NCI-H510A treated with DMSO at 0.1 percent for 48 hours (cell line): ENCODE results near the gene KCTD1.

Experiments used
- DNase-seq: peaks from one replicate; lab custom pipeline; 2025; lab: John Stamatoyannopoulos, UW

KCTD1 gene

DNA sequence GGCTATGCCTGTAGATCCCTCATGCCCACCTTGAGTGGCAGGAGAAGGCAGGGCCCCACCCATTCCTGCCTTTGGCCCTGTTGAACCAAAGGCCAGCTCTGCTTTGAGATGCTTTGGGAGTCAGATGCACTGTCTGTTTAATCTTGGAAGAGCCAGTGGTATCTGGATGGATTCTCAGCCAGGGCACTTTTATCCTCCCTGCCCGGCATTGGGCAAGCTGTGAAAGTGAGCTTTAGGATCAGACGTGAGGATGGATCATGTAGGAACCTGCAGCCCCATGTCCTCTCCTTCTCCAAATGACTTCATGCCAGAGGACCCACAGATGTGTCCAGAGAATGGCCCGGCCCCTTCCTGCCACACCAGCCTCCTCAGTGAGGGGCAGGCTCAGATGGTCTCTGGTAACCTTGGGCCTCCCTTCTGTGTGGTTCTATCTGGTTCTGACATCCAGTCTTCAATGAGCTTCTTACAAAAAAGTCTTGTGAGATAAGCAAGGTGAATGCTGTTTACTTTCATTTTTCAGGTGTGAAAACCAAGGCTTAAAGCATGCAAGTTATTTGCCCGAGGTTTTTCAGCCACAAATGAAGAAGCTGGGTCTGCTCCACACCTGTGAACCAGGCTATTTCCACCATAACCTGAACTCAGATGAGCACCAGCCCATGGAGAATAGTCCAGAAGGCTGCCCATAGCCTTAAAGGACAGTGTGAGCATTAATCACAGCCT, 123.8 kb downstream of the KCTD1 start:
- no peak for DNase-seq

DNA sequence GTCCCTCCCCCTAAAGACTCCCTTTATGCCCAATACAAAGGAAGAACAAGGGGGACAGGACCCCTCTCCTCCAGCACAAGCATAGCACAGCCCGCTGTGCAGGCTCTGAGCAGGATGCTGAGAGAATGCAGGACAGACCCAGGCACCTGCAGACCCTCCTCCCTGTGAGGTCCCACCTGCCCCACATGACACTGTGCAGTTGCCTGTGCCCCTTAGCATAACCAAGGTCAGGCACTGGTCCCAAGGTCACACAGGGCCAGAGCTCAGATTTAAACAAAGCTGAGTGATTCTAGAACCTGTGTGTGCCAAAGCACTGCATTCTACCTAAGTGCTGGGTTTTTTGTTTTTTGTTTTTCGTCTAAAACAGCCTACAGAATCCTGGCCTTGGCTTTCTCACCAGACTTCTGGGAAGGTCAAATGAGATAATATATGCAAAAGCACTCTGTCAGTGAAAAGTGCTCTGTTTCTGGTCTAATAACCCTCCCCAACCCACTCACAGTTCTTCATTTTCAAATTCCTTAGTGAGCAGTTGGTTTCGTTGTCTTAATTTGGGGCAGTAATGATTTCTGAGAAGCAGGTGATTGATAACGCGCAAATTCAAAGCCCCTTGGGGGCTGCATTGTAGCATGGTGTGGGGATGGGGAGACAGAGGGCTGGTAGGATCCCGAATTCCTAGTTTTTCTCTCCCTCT, 125.7 kb downstream of the KCTD1 start:
- DNase-seq: no peak

DNA sequence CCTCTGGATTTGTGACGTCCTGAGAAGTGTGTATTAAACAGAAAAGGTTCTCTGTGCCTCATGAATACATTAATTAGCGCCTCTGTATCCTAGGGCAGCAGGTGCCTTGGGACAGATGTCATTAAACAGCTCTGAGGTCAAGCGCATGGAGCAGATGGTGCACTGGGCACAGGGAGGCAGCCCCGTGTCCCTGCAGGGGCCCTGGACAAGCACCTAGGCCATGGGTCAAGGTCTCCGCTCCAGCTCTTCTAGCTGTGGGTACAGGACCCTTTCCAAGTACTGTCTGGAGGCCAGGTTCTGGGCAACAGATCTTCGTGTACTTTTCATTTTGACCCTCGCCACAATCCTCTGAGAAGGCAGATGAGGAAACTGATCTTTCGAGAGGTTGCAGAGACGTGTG, 126.4 kb downstream of the KCTD1 start:
- no peak for DNase-seq

- no peak for DNase-seq
Measured at GRCh38 chr18:26421503-26421902, 126.8 kb downstream of the KCTD1 start.

DNA sequence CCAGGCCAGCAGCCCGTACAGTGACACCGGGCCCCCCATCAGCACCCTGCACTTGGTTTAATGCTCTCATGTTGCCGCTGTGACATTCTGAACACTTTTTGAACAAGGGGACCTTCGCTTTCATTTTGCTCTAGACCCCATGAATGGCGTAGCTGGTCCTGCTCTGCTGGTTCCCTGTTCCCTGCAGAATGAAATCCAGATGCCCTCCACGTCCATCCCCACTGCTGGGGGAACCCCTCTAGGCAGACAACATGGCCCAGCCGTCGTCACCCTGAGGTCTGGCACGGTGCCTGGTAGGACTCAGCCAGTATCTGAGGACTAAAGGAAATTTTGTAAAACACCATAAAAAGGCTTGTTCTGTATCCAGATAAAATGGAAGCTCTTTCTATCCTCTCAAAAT, 128.6 kb downstream of the KCTD1 start:
- DNase-seq: no peak

DNA sequence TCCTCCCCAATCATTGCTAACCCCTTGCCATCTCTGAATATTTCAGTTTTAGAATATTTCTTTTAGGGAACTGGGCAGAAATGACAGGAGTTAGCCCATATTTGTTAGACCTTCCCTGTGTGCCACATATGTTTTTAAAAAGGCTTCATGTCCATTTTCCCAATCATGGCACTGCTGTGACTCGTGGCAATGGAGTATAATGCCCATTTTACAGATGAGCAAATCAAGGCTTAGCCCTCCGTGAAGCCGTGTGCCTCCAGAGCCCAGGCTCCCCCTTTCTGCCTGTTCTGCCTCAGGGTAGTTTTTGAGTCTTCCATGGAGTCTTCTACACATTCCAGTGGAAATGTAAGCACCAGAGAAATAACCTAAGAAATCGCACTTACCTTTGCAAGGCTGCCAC, 130.1 kb downstream of the KCTD1 start:
- no peak for DNase-seq

DNA sequence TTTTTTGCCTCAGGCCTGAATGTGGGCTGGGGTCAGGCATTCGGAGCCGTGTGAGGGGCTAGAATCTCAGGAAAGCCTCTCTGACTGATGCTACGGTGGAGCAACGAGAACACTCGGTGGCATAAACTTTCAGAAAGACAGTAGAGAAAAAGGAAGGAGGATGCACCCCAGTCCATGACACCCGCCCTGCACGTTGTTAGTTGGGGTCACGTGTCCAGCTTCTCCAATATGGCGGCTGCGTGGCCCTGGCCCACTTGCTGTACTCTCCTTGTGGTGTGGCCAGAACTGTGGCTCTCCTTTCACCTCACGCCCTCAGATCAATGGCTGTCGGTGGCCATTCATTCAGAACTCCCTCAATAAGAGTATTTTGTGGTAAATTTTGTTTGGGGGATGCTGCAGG, 131.2 kb downstream of the KCTD1 start:
- DNase-seq: no peak

DNA sequence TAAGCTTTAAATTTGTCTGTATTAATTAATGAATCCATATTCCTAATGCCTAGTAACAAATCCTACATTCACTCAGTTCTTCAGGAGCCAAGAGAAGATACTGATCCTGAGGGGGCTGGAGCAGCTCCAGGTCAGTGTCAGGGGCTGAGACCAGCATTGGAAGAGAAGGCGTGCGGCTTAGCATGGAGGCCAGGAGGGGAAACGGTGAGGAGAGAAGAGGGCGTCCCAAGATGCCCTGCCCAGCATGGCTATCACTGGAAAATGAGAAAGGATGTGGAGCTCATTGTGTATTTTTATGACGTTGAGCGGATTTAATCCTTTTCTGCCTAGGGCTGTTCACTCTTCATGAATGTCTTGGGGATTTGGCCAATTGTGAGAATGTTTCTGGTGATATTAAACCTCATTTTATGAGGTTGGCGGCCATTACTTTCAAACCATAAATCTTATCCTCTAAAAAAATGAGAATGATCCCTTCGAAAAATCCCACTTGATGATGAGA, 131.7 kb downstream of the KCTD1 start:
- no peak for DNase-seq

GRCh38 chr18:26415631-26416030, 132.7 kb downstream of the KCTD1 start:
- DNase-seq: no peak

GRCh38 chr18:26414901-26415440, 133.4 kb downstream of the KCTD1 start:
- no peak for DNase-seq

DNA sequence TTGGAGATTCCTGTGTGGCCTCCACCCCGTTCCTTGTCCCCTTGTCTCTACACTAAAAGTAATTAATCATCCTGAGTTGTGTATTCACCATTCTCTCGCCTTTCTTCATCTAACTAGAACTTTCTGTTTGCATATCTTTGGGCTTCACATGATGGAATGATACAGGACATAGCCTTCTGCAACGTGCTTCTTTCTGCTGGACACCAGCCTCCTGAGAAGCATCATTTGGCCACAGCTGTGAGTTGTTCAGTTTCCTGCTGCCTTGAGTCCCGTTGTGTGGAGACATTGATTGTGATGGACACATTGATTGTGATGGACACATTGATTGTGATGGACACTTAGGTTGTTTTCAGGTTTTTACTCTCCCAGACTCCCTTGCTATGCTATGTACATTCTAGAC, 139.3 kb downstream of the KCTD1 start:
- DNase-seq: no peak

DNA sequence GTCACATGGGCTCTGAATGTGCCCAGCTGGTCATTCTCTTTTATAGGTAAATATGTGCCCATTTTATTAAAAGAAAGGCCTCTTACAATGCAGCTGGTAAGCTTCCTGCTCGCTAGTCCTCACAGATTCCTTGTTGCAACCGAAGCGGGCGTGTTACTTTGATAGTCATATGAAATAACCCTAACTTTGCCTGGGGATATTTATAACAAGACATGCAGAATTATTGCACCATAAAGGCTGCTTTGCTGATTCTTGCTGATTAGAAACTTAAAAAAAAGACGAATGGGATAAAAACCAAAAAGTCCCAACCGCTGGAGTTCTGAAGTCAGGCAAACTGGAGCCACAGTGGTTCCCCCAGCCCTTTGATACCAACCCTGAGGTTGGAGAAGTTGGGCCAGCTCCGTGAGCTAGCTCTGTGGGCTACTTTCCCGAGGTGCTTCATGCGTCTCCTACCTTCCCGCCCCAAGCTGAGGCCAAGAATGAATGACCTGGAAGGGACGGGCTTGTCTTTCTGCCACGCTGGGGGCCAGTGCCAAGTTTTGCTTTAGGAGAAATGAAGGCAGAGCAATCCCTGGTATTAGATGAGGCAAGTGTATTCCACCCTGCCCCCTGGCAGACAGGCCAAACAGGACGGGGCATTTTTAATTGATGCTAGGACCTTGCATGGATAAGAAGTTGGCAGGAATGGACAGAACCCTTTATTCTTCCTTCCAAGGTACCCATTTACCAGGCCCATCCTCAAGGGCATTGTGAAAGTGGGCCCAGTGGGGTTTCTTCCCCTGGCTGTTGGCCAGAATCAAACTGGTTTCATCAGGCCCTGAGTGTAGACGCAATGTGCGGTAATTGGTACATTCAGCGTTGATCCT, 140.4 kb downstream of the KCTD1 start:
- DNase-seq: no peak

DNA sequence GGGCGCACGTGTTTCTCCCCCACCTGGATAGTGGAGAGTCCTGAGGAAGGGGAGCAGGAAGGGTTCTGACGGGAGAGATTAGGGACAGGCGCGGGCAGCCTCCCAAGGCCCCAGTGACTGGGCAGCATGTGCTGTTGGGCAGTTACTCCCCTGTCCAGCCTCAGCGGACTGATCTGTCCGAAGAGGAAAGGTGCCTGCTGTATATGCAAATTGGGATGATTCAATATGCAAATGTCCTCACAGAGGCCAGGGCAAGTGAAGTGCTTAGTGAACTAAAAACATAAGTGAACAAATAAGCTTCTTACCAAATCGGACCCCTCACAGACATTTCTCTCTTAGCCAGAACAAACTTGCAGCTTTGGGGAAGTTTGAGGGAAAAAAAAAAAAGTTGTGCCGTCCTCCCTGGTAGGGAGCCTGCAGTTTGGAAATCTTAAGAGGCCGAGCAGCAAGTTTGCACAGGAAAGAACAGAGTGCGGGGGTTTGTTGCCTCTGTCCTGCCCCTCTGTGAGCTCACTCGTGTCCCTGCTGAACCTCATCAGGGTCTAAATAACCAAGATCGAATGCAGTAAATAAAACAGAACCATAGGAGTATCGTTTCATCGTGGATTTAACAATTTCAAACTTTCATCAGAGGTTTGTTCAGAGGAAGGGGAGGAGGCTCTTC, 141.4 kb downstream of the KCTD1 start:
- DNase-seq: no peak

- no peak for DNase-seq
Measured at GRCh38 chr18:26406324-26406723, 142.0 kb downstream of the KCTD1 start.

DNA sequence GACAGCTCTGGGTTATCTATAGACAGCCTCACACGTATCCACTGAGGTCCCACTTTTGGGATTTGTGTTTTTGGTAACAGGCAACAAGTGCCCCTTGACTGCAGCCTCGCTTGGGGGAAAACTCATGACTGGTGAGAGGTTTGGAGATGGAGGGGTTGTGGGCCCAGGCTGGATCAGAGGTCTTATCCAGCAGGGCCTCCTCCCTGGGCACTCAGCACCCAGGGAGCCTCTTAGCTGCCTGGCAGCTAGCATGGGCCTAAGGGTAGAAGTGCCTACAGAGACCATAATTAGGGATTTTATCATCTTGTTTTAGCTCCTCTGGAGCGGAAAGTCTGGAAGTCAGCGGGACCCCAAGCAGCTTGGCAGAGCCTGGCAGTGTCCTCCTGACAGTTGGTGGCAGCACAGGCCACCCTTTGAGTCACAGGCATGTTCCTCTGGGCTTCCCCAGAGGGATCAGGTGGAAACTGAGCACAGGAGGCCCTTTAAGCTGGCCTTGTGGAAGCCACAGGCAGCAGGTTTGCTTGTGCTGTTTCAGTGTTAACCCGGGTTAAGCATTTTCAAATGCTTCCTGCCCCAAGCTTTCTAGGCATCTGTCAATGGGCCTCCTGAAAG, 143.1 kb downstream of the KCTD1 start:
- peak; percentile 48 for DNase-seq
